Panc1 (cell line): Measurements from ENCODE around the gene TST. TPM values are rescaled to one million over a fixed set of nuclear protein-coding genes. Genes with fewer than 3 reads are reported as not detected.

ENCODE experiments used
- ATAC-seq: fragments of 200-7000 bp; cut with Tn5 transposase; 2 replicates; pipeline ENCODE4 v1.9.1; 2020; ENCODE audit warnings: mild to moderate bottlenecking, moderate library complexity
- BruUV-seq: library from RNA; stranded (reverse); fragments of 400-500 nt; replicated peaks from 2 replicates; lab custom pipeline; 2021; lab: Mats Ljungman, UMichigan
- CTCF ChIA-PET: fragments of 300-600 bp; sonication (Branson Sonifier 250); formaldehyde crosslinking; loops from one replicate; lab custom pipeline; 2022; ENCODE audit warnings: antibody characterized with exemption; lab: Charles Lee
- POLR2A ChIA-PET: fragments of 300-600 bp; sonication (Branson Sonifier 250); formaldehyde crosslinking; loops from one replicate; lab custom pipeline; 2022; ENCODE audit warnings: antibody characterized with exemption; lab: Charles Lee
- DNase-seq: peaks from one replicate; pipeline ENCODE4 v3.0.0-alpha.2; 2010; ENCODE audit warnings: low read depth, low spot score
- H3K27ac ChIP-seq: 2 replicates; pipeline ENCODE4 v1.5.1; 2011; ENCODE audit warnings: mild to moderate bottlenecking, low read length, inconsistent platforms
- H3K27me3 ChIP-seq: fragments of 200-500 bp; sonication (Bioruptor generic); 2 replicates; pipeline ENCODE4 v1.6.0; 2014; ENCODE audit warnings: low read length, inconsistent platforms; ENCODE audit not compliant: control insufficient read depth, insufficient read depth
- H3K36me3 ChIP-seq: fragments of 200-500 bp; sonication (Bioruptor generic); 2 replicates; pipeline ENCODE4 v1.5.1; 2014; ENCODE audit warnings: inconsistent platforms, mild to moderate bottlenecking, low read length, moderate library complexity; ENCODE audit not compliant: control insufficient read depth, insufficient read depth
- H3K4me1 ChIP-seq: 2 replicates; pipeline ENCODE4 v1.5.1; 2011; ENCODE audit warnings: inconsistent platforms, mild to moderate bottlenecking, low read length, moderate library complexity; ENCODE audit not compliant: control insufficient read depth, insufficient read depth
- H3K4me3 ChIP-seq, 2 experiments: 2 replicates each; pipeline ENCODE4 v1.5.1; 2011 to 2012; ENCODE audit warnings: low read depth in 2 of 2, low read length in 2 of 2, mild to moderate bottlenecking in 2 of 2, inconsistent platforms in 1 of 2, moderate library complexity in 1 of 2
- H3K9me3 ChIP-seq: fragments of 200-500 bp; sonication (Bioruptor generic); 2 replicates; pipeline ENCODE4 v1.5.1; 2014; ENCODE audit warnings: low read depth, mild to moderate bottlenecking, inconsistent platforms, low read length, moderate library complexity; ENCODE audit not compliant: control insufficient read depth, insufficient read depth
- CTCF ChIP-seq: fragments of 450-650 bp; IDR thresholded peaks from 2 replicates; pipeline ENCODE4 v1.5.1; 2017; ENCODE audit warnings: mild to moderate bottlenecking
- POLR2AphosphoS5 ChIP-seq: IDR thresholded peaks from 2 replicates; pipeline ENCODE4 v1.6.1; 2012; ENCODE audit warnings: mild to moderate bottlenecking, low read depth, low read length, moderate library complexity
- REST ChIP-seq, 2 experiments: IDR thresholded peaks; 2 replicates each; pipeline ENCODE4 v1.6.1; 2011 to 2012; ENCODE audit warnings: low read depth in 2 of 2, control low read depth in 1 of 2, low read length in 1 of 2, mild to moderate bottlenecking in 1 of 2, moderate library complexity in 1 of 2; ENCODE audit not compliant: insufficient read depth in 1 of 2
- SIN3A ChIP-seq: IDR thresholded peaks from 2 replicates; pipeline ENCODE4 v1.6.1; 2012; ENCODE audit warnings: low read depth, mild to moderate bottlenecking, low read length, moderate library complexity, borderline replicate concordance; ENCODE audit not compliant: insufficient read depth
- TCF7L2 ChIP-seq: IDR thresholded peaks from 2 replicates; pipeline ENCODE4 v1.6.1; 2011; ENCODE audit warnings: mild to moderate bottlenecking, low read depth, low read length, inconsistent platforms
- in situ Hi-C: cut with HindIII; loops from 2 replicates; pipeline ENCODE4 v1.10.0; 2016; ENCODE audit warnings: low sequenced_read_pairs, low pct_unique_long_range_greater_than_20kb
- intact Hi-C: fragments of 100-400 bp; cut with micrococcal nuclease; formaldehyde crosslinking; loops from one replicate; pipeline ENCODE4 v1.10.0; 2022; ENCODE audit not compliant: unreplicated experiment
- total RNA-seq: library from RNA; stranded (reverse); gene quantifications from one replicate; pipeline ENCODE4 v1.2.1, GENCODE V29; 2021; ENCODE audit not compliant: unreplicated experiment

Gene TST
- total RNA-seq, 1 experiment from 2014 or later = 15.9 TPM

- Histone ChIP-seq H3K4me3 (no peak overlapping the region), H3K27ac (no peak overlapping the region), H3K4me1 (no peaks in the 10 kb centered on the region), H3K27me3 (no peaks in the 10 kb centered on the region), H3K9me3 (no peaks in the 10 kb centered on the region; the same call in 1 of the 2 replicates), H3K36me3 (no peaks in the 10 kb centered on the region)
- BruUV-seq = no TSS peak
- in situ Hi-C loops (no loop called here), intact Hi-C loops (no loop called here)
- ChIA-PET CTCF (no interaction called here), POLR2A (no interaction called here)
- 0 out of 2 replicates have a peak, but pooled peaks have one; percentile 12 for TF ChIP-seq CTCF
- no peak for TF ChIP-seq REST (IDR thresholded peaks at IDR 0.05; ENCODE audit: insufficient read depth in 1 of 2, low read depth in 2 of 2, low read length in 1 of 2)
- DNase-seq (no peak), ATAC-seq (no peak)
Observed at GRCh38 chr22:36982136-36982535, 37.1 kb downstream of the TST start.

- H3K36me3 ChIP-seq = no peaks in the 10 kb centered on the region
- H3K9me3 ChIP-seq = no peaks in the 10 kb centered on the region; the same call in 1 of the 2 replicates
- no peak for DNase-seq
- intact Hi-C loops = no loop called here
- no peak for TF ChIP-seq SIN3A
- TF ChIP-seq REST (IDR thresholded peaks at IDR 0.05; ENCODE audit: insufficient read depth in 1 of 2, low read depth in 2 of 2, low read length in 1 of 2) = no peak
- TF ChIP-seq POLR2AphosphoS5 = no peak
- no peak for TF ChIP-seq CTCF
- TF ChIP-seq TCF7L2 = no peak
- H3K4me3 ChIP-seq = no peak overlapping the region
- CTCF ChIA-PET = interaction anchor here (0.6 to 0.7 kb wide), 2 partner anchors 99 to 313 kb away, joined by 3 to 9 read pairs; no protein-coding TSS in a partner anchor
- no peaks in the 10 kb centered on the region for H3K4me1 ChIP-seq
- POLR2A ChIA-PET = no interaction called here
- no peak overlapping the region for H3K27ac ChIP-seq
- no peaks in the 10 kb centered on the region for H3K27me3 ChIP-seq
- BruUV-seq = no TSS peak
- in situ Hi-C loops = no loop called here
- no peak for ATAC-seq
Observed at GRCh38 chr22:36981247-36981775, 37.9 kb downstream of the TST start.
